ENCODE measurements around the gene TSPAN3. TPM values are rescaled to one million over a fixed set of nuclear protein-coding genes. Genes with fewer than 3 reads are reported as not detected.

TSPAN3 gene
- total RNA-seq, 1 experiment from 2014 or later = 140 TPM

DNA sequence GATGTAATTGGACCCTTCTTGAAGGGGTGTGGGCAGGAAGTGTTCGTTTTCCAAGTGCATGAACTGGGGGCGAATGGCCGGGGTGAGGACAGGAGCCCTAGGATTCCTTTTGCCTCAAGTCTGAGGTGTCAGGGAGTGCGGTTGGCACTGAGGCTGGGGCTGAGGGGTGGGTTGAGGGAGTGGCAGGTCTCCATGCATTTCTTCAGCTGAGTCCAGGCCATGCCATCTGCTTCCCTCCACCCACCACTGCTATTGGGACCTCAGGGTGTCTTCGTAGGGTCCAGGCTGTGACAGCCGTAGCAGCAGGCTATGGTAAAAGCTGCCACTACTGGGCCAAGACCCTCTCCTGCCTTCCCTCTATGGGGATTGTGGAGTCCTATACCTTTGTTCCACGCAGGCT is 25.6 kb upstream of the TSPAN3 start:
- POLR2A ChIA-PET (ENCODE audit: unreplicated experiment) = no interaction called here
- DNase-seq (no peak), ATAC-seq (no peak)
- H3K4me2 ChIP-seq (ENCODE audit: low read length) = no peak overlapping the region
- intact Hi-C loops (cut with micrococcal nuclease) = no loop called here
- H3K79me2 ChIP-seq (ENCODE audit: low read length) = no peaks in the 10 kb centered on the region
- H2AFZ ChIP-seq (ENCODE audit: low read length) = no peak overlapping the region
- H3F3A ChIP-seq (ENCODE audit: low read length, unreplicated experiment) = no peaks in the 10 kb centered on the region
- H3K9me3 ChIP-seq (ENCODE audit: low read length) = no peaks in the 10 kb centered on the region
- no peak overlapping the region for H3K9ac ChIP-seq (ENCODE audit: low read length)
- no peaks in the 10 kb centered on the region for H3K9me2 ChIP-seq (replicated peaks; ENCODE audit: low read length)
- no TSS peak for BruUV-seq (replicated peaks)
- H3K4me1 ChIP-seq (ENCODE audit: insufficient read depth, low read length) = no peaks in the 10 kb centered on the region
- CTCF ChIA-PET = no interaction called here
- H3K27ac ChIP-seq (ENCODE audit: low read length) = no peak overlapping the region
- H3K4me3 ChIP-seq (ENCODE audit: low read length) = no peak overlapping the region
- no peaks in the 10 kb centered on the region for H3K36me3 ChIP-seq (ENCODE audit: low read depth, low read length)
- no peaks in the 10 kb centered on the region for H4K20me1 ChIP-seq (ENCODE audit: low read length)
- H3K27me3 ChIP-seq (ENCODE audit: low read length) = no peaks in the 10 kb centered on the region
- no peak for TF ChIP-seq CTCF (conservative IDR thresholded peaks at IDR 0.05; ENCODE audit: low read depth, low read length)
- no peak for TF ChIP-seq EZH2phosphoT487 (IDR thresholded peaks at IDR 0.05; ENCODE audit: borderline replicate concordance, low read length)
- TF ChIP-seq EZH2 (IDR thresholded peaks at IDR 0.05; ENCODE audit: low read length, unreplicated experiment) = no peak

DNA sequence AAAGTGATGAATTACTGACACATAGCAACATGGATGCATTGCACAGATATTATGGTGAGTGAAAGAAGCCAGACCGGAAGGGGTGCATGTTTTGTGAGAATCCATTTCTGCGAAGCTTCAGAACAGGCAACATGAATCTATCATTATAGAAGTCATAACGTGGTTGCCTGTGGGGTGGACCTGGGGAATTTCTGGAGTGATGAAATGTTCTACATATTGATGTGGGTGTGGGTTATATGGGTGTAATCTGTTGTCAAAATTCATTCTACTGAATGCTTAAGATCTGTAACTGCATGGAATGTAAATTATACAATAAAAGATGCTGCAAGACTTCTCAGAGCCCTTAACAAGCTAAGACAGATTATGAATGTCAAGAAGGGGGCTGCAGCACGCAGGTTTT is 25.2 kb upstream of the TSPAN3 start:
- Histone ChIP-seq H3K36me3 (ENCODE audit: low read depth, low read length) (no peaks in the 10 kb centered on the region), H3K4me1 (ENCODE audit: insufficient read depth, low read length) (no peaks in the 10 kb centered on the region), H2AFZ (ENCODE audit: low read length) (no peak overlapping the region), H3K4me3 (ENCODE audit: low read length) (no peak overlapping the region), H3K9me2 (replicated peaks; ENCODE audit: low read length) (no peaks in the 10 kb centered on the region), H3K27me3 (ENCODE audit: low read length) (no peaks in the 10 kb centered on the region), H4K20me1 (ENCODE audit: low read length) (no peaks in the 10 kb centered on the region), H3K9me3 (ENCODE audit: low read length) (no peaks in the 10 kb centered on the region), H3K9ac (ENCODE audit: low read length) (no peak overlapping the region), H3K27ac (ENCODE audit: low read length) (no peak overlapping the region), H3F3A (ENCODE audit: low read length, unreplicated experiment) (no peaks in the 10 kb centered on the region), H3K4me2 (ENCODE audit: low read length) (no peak overlapping the region), H3K79me2 (ENCODE audit: low read length) (no peaks in the 10 kb centered on the region)
- no peak for ATAC-seq
- intact Hi-C loops (cut with micrococcal nuclease) = no loop called here
- ChIA-PET CTCF (no interaction called here), POLR2A (ENCODE audit: unreplicated experiment) (no interaction called here)
- no TSS peak for BruUV-seq (replicated peaks)
- TF ChIP-seq CTCF (conservative IDR thresholded peaks at IDR 0.05; ENCODE audit: low read depth, low read length) = no peak
- no peak for TF ChIP-seq EZH2 (IDR thresholded peaks at IDR 0.05; ENCODE audit: low read length, unreplicated experiment)
- no peak for TF ChIP-seq EZH2phosphoT487 (IDR thresholded peaks at IDR 0.05; ENCODE audit: borderline replicate concordance, low read length)
- no peak for DNase-seq

DNA sequence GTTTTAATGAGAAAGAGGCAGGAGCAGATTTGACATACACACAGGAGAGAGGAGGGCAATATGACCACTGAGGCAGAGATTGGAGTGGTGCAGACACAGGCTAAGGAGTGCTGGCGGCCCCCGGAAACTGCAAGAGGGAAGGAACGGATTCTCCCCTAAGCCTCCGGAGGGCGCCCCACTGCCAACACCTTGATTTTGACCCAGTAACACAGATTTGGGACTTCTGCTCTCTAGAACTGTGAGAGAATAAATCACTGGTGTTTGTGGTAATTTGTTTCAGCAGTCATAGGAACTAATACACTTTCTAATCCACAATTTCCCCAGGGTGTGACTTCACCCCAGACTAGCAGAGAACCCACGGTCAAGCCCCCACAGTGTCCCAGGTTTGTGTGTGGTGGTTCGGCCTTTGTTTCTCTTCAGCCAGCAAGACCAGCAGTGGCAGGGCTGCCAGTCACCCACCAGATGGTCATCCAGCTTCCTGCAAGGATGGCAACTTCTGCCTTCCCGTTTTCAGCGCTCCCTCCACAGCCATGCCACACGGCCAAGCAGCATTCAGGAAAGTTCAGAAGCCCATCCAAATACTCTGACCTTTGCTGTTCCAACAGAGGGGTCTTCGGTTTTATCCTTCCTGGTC is 23.6 kb upstream of the TSPAN3 start:
- H4K20me1 ChIP-seq (ENCODE audit: low read length) = no peaks in the 10 kb centered on the region
- ATAC-seq (no peak), DNase-seq (no peak)
- ChIA-PET POLR2A (ENCODE audit: unreplicated experiment) (no interaction called here), CTCF (no interaction called here)
- H3F3A ChIP-seq (ENCODE audit: low read length, unreplicated experiment) = no peaks in the 10 kb centered on the region
- H3K9me2 ChIP-seq (replicated peaks; ENCODE audit: low read length) = no peaks in the 10 kb centered on the region
- TF ChIP-seq EZH2phosphoT487 (IDR thresholded peaks at IDR 0.05; ENCODE audit: borderline replicate concordance, low read length) (no peak), CTCF (conservative IDR thresholded peaks at IDR 0.05; ENCODE audit: low read depth, low read length) (peak; percentile 45)
- no TSS peak for BruUV-seq (replicated peaks)
- H3K4me3 ChIP-seq (ENCODE audit: low read length) = no peak overlapping the region
- no peaks in the 10 kb centered on the region for H3K4me1 ChIP-seq (ENCODE audit: insufficient read depth, low read length)
- no peak overlapping the region for H3K9ac ChIP-seq (ENCODE audit: low read length)
- no peaks in the 10 kb centered on the region for H3K27me3 ChIP-seq (ENCODE audit: low read length)
- H3K79me2 ChIP-seq (ENCODE audit: low read length) = no peaks in the 10 kb centered on the region
- H2AFZ ChIP-seq (ENCODE audit: low read length) = no peak overlapping the region
- no peaks in the 10 kb centered on the region for H3K36me3 ChIP-seq (ENCODE audit: low read depth, low read length)
- no peak overlapping the region for H3K27ac ChIP-seq (ENCODE audit: low read length)
- no peak overlapping the region for H3K4me2 ChIP-seq (ENCODE audit: low read length)
- no peaks in the 10 kb centered on the region for H3K9me3 ChIP-seq (ENCODE audit: low read length)
- intact Hi-C loops (cut with micrococcal nuclease) = no loop called here

Measured in PC-3 (cell line).